Liver (tissue), 9 donors: ENCODE measurements around the gene PSMD6. TPM values are rescaled to one million over a fixed set of nuclear protein-coding genes. Genes with fewer than 3 reads are reported as not detected.

Experiments
- DNase-seq: peaks from one replicate; pipeline ENCODE4 v3.0.0-alpha.2; 2017; ENCODE audit warnings: low spot score
- H3K27ac ChIP-seq, 2 donors: one replicate each; pipeline ENCODE4 v1.7.0; 2013; ENCODE audit warnings: inconsistent platforms in 2 of 2, low read length in 2 of 2, control low read depth in 1 of 2, low read depth in 1 of 2, mild to moderate bottlenecking in 1 of 2
- H3K27me3 ChIP-seq, 4 donors: one replicate each; pipeline versions ENCODE4 v1.6.1 to v1.7.0; 2013; ENCODE audit warnings: low read length in 3 of 4, inconsistent platforms in 1 of 4, mild to moderate bottlenecking in 1 of 4, moderate library complexity in 1 of 4; ENCODE audit not compliant: control insufficient read depth in 4 of 4, insufficient read depth in 4 of 4
- H3K36me3 ChIP-seq, 4 donors: one replicate each; pipeline versions ENCODE4 v1.6.1 to v1.7.0; 2013; ENCODE audit warnings: low read length in 3 of 4, mild to moderate bottlenecking in 3 of 4, low read depth in 1 of 4, moderate library complexity in 1 of 4; ENCODE audit not compliant: control insufficient read depth in 4 of 4, insufficient read depth in 3 of 4
- H3K4me1 ChIP-seq, 4 donors: one replicate each; pipeline versions ENCODE4 v1.6.1 to v1.7.0; 2013; ENCODE audit warnings: low read length in 3 of 4, mild to moderate bottlenecking in 3 of 4, moderate library complexity in 1 of 4; ENCODE audit not compliant: control insufficient read depth in 4 of 4, insufficient read depth in 4 of 4
- H3K4me3 ChIP-seq, 3 donors: one replicate each; pipeline versions ENCODE4 v1.6.1 to v1.7.0; 2013; ENCODE audit warnings: low read length in 3 of 3, control low read depth in 1 of 3, low read depth in 1 of 3, mild to moderate bottlenecking in 1 of 3
- H3K9ac ChIP-seq, 2 donors: one replicate each; pipeline ENCODE4 v1.7.0; 2013; ENCODE audit warnings: low read length in 2 of 2, mild to moderate bottlenecking in 2 of 2, moderate library complexity in 2 of 2, control low read depth in 1 of 2, low read depth in 1 of 2
- H3K9me3 ChIP-seq, 4 donors: one replicate each; pipeline versions ENCODE4 v1.6.1 to v1.7.0; 2013; ENCODE audit warnings: low read length in 3 of 4; ENCODE audit not compliant: control insufficient read depth in 4 of 4
- CTCF ChIP-seq: fragments of 150-350 bp; IDR thresholded peaks from 2 replicates; pipeline ENCODE4 v1.5.1; 2017; ENCODE audit warnings: improper control_type of control experiment, low read depth, low read length; ENCODE audit not compliant: missing input control
- EGR1 ChIP-seq, 2 donors: IDR thresholded peaks; 2 replicates each; pipeline ENCODE4 v1.6.1; 2016 to 2018; ENCODE audit warnings: antibody characterized with exemption in 2 of 2, low read depth in 2 of 2
- FOXA1 ChIP-seq: IDR thresholded peaks from 2 replicates; pipeline ENCODE4 v1.6.1; 2016; ENCODE audit warnings: antibody characterized with exemption
- HNF4A ChIP-seq, 2 donors: conservative IDR thresholded peaks; 2 replicates each; pipeline ENCODE4 v1.6.1; 2016; ENCODE audit warnings: antibody characterized with exemption in 2 of 2, mild to moderate bottlenecking in 2 of 2
- JUND ChIP-seq, 2 donors: IDR thresholded peaks; 2 replicates each; pipeline ENCODE4 v1.6.1; 2016; ENCODE audit warnings: antibody characterized with exemption in 2 of 2
- NR2F2 ChIP-seq: IDR thresholded peaks from 2 replicates; pipeline ENCODE4 v1.6.1; 2016; ENCODE audit warnings: antibody characterized with exemption
- RXRA ChIP-seq, 2 donors: IDR thresholded peaks; 2 replicates each; pipeline ENCODE4 v1.6.1; 2017 to 2018; ENCODE audit warnings: antibody characterized with exemption in 2 of 2, mild to moderate bottlenecking in 1 of 2
- SP1 ChIP-seq: IDR thresholded peaks from 2 replicates; pipeline ENCODE4 v1.6.1; 2018; ENCODE audit warnings: antibody characterized with exemption, mild to moderate bottlenecking
- TAF1 ChIP-seq: conservative IDR thresholded peaks from 2 replicates; pipeline ENCODE4 v1.6.1; 2016; ENCODE audit warnings: antibody characterized with exemption, mild to moderate bottlenecking
- ZBTB33 ChIP-seq: IDR thresholded peaks from 2 replicates; pipeline ENCODE4 v1.6.1; 2016; ENCODE audit warnings: antibody characterized with exemption
- WGBS: extraction: QIAGEN DNeasy Blood & Tissue Kit; methylation state at CpG from one replicate; pipeline ENCODE4 v1.1.7; 2013; 5-methylcytosine and 5-hydroxymethylcytosine counted together
- polyA plus RNA-seq, 2 donors: library from polyadenylated mRNA; stranded (reverse) in 1 of 2; unstranded in 1 of 2; fragments of 200-250 nt in 1 of 2; fragments of >200 nt in 1 of 2; fragmentation: Nextera tagmentation in 1 of 2; extraction: Ambion mirVana in 1 of 2; gene quantifications; one replicate each; pipeline versions ENCODE4 v1.2.1 to v1.2.3, GENCODE V29; 2013 to 2015
- total RNA-seq, 2 donors: library from RNA; depleted of rRNA; stranded (reverse); fragments of >200 nt; gene quantifications; one replicate each; pipeline ENCODE4 v1.2.3, GENCODE V29; 2014
- TF ChIP-seq, protein P1 (sequence below): IDR thresholded peaks from 2 replicates; pipeline ENCODE4 v1.6.1; 2016; ENCODE audit warnings: antibody characterized with exemption, mild to moderate bottlenecking
- donor health status: healthy.
- donor health status: healthy.
- donor health status: healthy.
- donor health status: healthy.
- donor health status: healthy.

PSMD6 gene
- total and polyA plus RNA-seq, 4 donors, result 49.3 to 72.7 (median 54.9) TPM

- 55% methylated on average over 1 of the region's 1 CpG for WGBS
- Histone ChIP-seq H3K4me3 (no peak overlapping the region), H3K27ac (peak overlapping the region; percentile 7 to 44), H3K27me3 (no peaks in the 10 kb centered on the region), H3K4me1 (peaks cover 10 to 53% (median 49%) of the 10 kb centered on the region in 4 donors), H3K9ac (peak overlapping the region in 1 of 2 donors; percentile 68), H3K9me3 (no peaks in the 10 kb centered on the region), H3K36me3 (no peaks in the 10 kb centered on the region)
- DNase-seq, result no peak
- TF ChIP-seq JUND (IDR thresholded peaks at IDR 0.05), result no peak
- TF ChIP-seq, protein P1, sequence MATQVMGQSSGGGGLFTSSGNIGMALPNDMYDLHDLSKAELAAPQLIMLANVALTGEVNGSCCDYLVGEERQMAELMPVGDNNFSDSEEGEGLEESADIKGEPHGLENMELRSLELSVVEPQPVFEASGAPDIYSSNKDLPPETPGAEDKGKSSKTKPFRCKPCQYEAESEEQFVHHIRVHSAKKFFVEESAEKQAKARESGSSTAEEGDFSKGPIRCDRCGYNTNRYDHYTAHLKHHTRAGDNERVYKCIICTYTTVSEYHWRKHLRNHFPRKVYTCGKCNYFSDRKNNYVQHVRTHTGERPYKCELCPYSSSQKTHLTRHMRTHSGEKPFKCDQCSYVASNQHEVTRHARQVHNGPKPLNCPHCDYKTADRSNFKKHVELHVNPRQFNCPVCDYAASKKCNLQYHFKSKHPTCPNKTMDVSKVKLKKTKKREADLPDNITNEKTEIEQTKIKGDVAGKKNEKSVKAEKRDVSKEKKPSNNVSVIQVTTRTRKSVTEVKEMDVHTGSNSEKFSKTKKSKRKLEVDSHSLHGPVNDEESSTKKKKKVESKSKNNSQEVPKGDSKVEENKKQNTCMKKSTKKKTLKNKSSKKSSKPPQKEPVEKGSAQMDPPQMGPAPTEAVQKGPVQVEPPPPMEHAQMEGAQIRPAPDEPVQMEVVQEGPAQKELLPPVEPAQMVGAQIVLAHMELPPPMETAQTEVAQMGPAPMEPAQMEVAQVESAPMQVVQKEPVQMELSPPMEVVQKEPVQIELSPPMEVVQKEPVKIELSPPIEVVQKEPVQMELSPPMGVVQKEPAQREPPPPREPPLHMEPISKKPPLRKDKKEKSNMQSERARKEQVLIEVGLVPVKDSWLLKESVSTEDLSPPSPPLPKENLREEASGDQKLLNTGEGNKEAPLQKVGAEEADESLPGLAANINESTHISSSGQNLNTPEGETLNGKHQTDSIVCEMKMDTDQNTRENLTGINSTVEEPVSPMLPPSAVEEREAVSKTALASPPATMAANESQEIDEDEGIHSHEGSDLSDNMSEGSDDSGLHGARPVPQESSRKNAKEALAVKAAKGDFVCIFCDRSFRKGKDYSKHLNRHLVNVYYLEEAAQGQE, result no peak
- TF ChIP-seq RXRA (IDR thresholded peaks at IDR 0.05), result no peak
- TF ChIP-seq EGR1 (IDR thresholded peaks at IDR 0.05; ENCODE audit: low read depth in 2 of 2), result no peak
- no peak for TF ChIP-seq TAF1
- TF ChIP-seq NR2F2, result no peak
- no peak for TF ChIP-seq ZBTB33
- no peak for TF ChIP-seq CTCF
- no peak for TF ChIP-seq HNF4A (conservative IDR thresholded peaks at IDR 0.05)
- TF ChIP-seq FOXA1, result no peak
- no peak for TF ChIP-seq SP1
Observed at GRCh38 chr3:63966871-63967270, 56.4 kb downstream of the PSMD6 start.

- TF ChIP-seq RXRA (IDR thresholded peaks at IDR 0.05), result no peak
- TF ChIP-seq CTCF, result no peak
- TF ChIP-seq JUND (IDR thresholded peaks at IDR 0.05), result no peak
- Histone ChIP-seq H3K27ac (no peak overlapping the region), H3K9me3 (no peaks in the 10 kb centered on the region), H3K27me3 (no peaks in the 10 kb centered on the region), H3K9ac (no peak overlapping the region), H3K4me3 (no peak overlapping the region), H3K4me1 (peaks cover 12 to 52% (median 46%) of the 10 kb centered on the region in 4 donors), H3K36me3 (peaks cover 0 to 1% (median 0%) of the 10 kb centered on the region in 4 donors)
- no peak for DNase-seq
- WGBS, result 91% methylated on average over 4 of the region's 4 CpGs
Observed at GRCh38 chr3:63966007-63966406, 57.3 kb downstream of the PSMD6 start.
